HepG2 (cell line): ENCODE measurements around the gene ENO3. TPM values are rescaled to one million over a fixed set of nuclear protein-coding genes. Genes with fewer than 3 reads are reported as not detected.

ENCODE experiments used
- BRCA1 ChIP-seq: sonication (generic); formaldehyde crosslinking; IDR thresholded peaks from 2 replicates; pipeline ENCODE4 v1.4.0; 2020; ENCODE audit warnings: missing genetic modification reagents
- EP300 ChIP-seq, 3 experiments: sonication (generic) in 1 of 3; formaldehyde crosslinking in 1 of 3; IDR thresholded peaks; 2 replicates each; pipeline versions ENCODE4 v1.5.1 to v1.6.1; 2011 to 2020; ENCODE audit warnings: low read depth in 2 of 3, low read length in 2 of 3, borderline replicate concordance in 1 of 3, improper control_type of control experiment in 1 of 3, mild to moderate bottlenecking in 1 of 3, missing genetic modification reagents in 1 of 3, moderate library complexity in 1 of 3
- EZH2 ChIP-seq: conservative IDR thresholded peaks from 2 replicates; pipeline ENCODE4 v1.6.1; 2012; ENCODE audit warnings: mild to moderate bottlenecking, low read depth, low read length, moderate library complexity
- FOXC1 ChIP-seq: sonication (generic); formaldehyde crosslinking; IDR thresholded peaks from 2 replicates; pipeline ENCODE4 v1.8.0; 2022; ENCODE audit warnings: mild to moderate bottlenecking, missing genetic modification reagents, borderline replicate concordance
- FOXO1 ChIP-seq: sonication (generic); formaldehyde crosslinking; IDR thresholded peaks from 2 replicates; pipeline ENCODE4 v1.4.0; 2020; ENCODE audit warnings: missing genetic modification reagents
- GATAD2A ChIP-seq: IDR thresholded peaks from 2 replicates; pipeline ENCODE4 v1.6.1; 2016
- HBP1 ChIP-seq: IDR thresholded peaks from 2 replicates; pipeline ENCODE4 v1.6.1; 2016; ENCODE audit warnings: low read depth, control low read depth
- HNRNPLL ChIP-seq: fragments of 200-400 bp; formaldehyde crosslinking; IDR thresholded peaks from 2 replicates; pipeline ENCODE4 v1.6.1; 2017; ENCODE audit warnings: mild to moderate bottlenecking, low read depth, low read length; ENCODE audit not compliant: poor library complexity, severe bottlenecking
- IRF2 ChIP-seq: IDR thresholded peaks from 2 replicates; pipeline ENCODE4 v1.6.1; 2018; ENCODE audit warnings: missing genetic modification reagents, missing compliant biosample characterization
- KLF6 ChIP-seq: IDR thresholded peaks from 2 replicates; pipeline ENCODE4 v1.8.0; 2016; ENCODE audit warnings: missing biosample characterization, missing genetic modification reagents
- KMT2A ChIP-seq: sonication (generic); formaldehyde crosslinking; IDR thresholded peaks from 2 replicates; pipeline ENCODE4 v1.4.0; 2020; ENCODE audit warnings: missing genetic modification reagents
- MLLT10 ChIP-seq: sonication (generic); formaldehyde crosslinking; IDR thresholded peaks from 2 replicates; pipeline ENCODE4 v1.4.0; 2020; ENCODE audit warnings: missing genetic modification reagents
- NFE2L2 ChIP-seq: fragments of 150-350 bp; IDR thresholded peaks from 2 replicates; pipeline ENCODE4 v1.6.1; 2014; ENCODE audit warnings: low read length
- NKX3-1 ChIP-seq: sonication (generic); formaldehyde crosslinking; IDR thresholded peaks from 2 replicates; pipeline ENCODE4 v1.5.0; 2020; ENCODE audit warnings: missing genetic modification reagents
- SAFB2 ChIP-seq: sonication (generic); formaldehyde crosslinking; IDR thresholded peaks from 2 replicates; pipeline ENCODE4 v1.5.1; 2020; ENCODE audit warnings: missing genetic modification reagents, low read depth, mild to moderate bottlenecking, borderline replicate concordance
- SNRNP70 ChIP-seq: fragments of 200-400 bp; formaldehyde crosslinking; IDR thresholded peaks from 2 replicates; pipeline ENCODE4 v1.6.1; 2017; ENCODE audit warnings: mild to moderate bottlenecking, low read depth, low read length, moderate library complexity
- SP140L ChIP-seq: sonication (generic); formaldehyde crosslinking; IDR thresholded peaks from 2 replicates; pipeline ENCODE4 v1.4.0; 2020; ENCODE audit warnings: missing genetic modification reagents, borderline replicate concordance
- STAG1 ChIP-seq: sonication (generic); formaldehyde crosslinking; IDR thresholded peaks from 2 replicates; pipeline ENCODE4 v1.4.0; 2020; ENCODE audit warnings: missing genetic modification reagents
- ZKSCAN8 ChIP-seq: IDR thresholded peaks from 2 replicates; pipeline ENCODE4 v1.6.1; 2016; ENCODE audit warnings: borderline replicate concordance, missing genetic modification reagents, missing compliant biosample characterization
- ZNF644 ChIP-seq: IDR thresholded peaks from 2 replicates; pipeline ENCODE4 v1.6.1; 2016; ENCODE audit warnings: low read depth
- ZNF670 ChIP-seq: sonication (generic); formaldehyde crosslinking; IDR thresholded peaks from 2 replicates; pipeline ENCODE4 v1.8.0; 2022; ENCODE audit warnings: mild to moderate bottlenecking, missing genetic modification reagents, borderline replicate concordance
- ZNF878 ChIP-seq: sonication (generic); formaldehyde crosslinking; IDR thresholded peaks from 2 replicates; pipeline ENCODE4 v1.8.1; 2023; ENCODE audit warnings: mild to moderate bottlenecking, missing genetic modification reagents, moderate library complexity
- ZSCAN21 ChIP-seq: sonication (generic); formaldehyde crosslinking; IDR thresholded peaks from 2 replicates; pipeline ENCODE4 v1.8.0; 2022; ENCODE audit warnings: mild to moderate bottlenecking, missing genetic modification reagents, moderate library complexity, borderline replicate concordance
- ZSCAN25 ChIP-seq: sonication (generic); formaldehyde crosslinking; IDR thresholded peaks from 2 replicates; pipeline ENCODE4 v1.8.0; 2022; ENCODE audit warnings: mild to moderate bottlenecking, missing genetic modification reagents
- polyA plus RNA-seq, 8 experiments: library from polyadenylated mRNA; depleted of rRNA in 3 of 8; stranded (reverse) in 7 of 8; unstranded in 1 of 8; fragments of >200 nt; fragmentation: Illumina TruSeq in 4 of 8; extraction: Trizol in 4 of 8; gene quantifications; 2 replicates each; pipeline versions ENCODE4 v1.2.1 to v1.2.3, GENCODE V29; 2011 to 2016; ENCODE audit warnings: low read depth in 4 of 8, missing spikeins in 1 of 8, mixed read lengths in 1 of 8; ENCODE audit not compliant: insufficient read depth in 1 of 8
- total RNA-seq, 5 experiments: library from RNA; depleted of rRNA; stranded (reverse); fragments of >200 nt; fragmentation: Illumina TruSeq; extraction: Trizol; gene quantifications; 2 replicates each; pipeline ENCODE4 v1.2.3, GENCODE V29; 2016; ENCODE audit warnings: low read depth in 1 of 5
- TF ChIP-seq, protein P1 (sequence below): sonication (generic); formaldehyde crosslinking; IDR thresholded peaks from 2 replicates; pipeline ENCODE4 v1.8.0; 2022; ENCODE audit warnings: missing genetic modification reagents, low read depth, mild to moderate bottlenecking, borderline replicate concordance
- TF ChIP-seq, protein P2 (sequence below): fragments of 450-650 bp; IDR thresholded peaks from 2 replicates; pipeline ENCODE4 v1.6.1; 2016

ENO3 gene
- total and polyA plus RNA-seq, 2 of the 13 experiments (the other 11 are each of a cell fraction or from before 2014, with no cell fraction given) = 59.8 to 69.8 TPM

DNA sequence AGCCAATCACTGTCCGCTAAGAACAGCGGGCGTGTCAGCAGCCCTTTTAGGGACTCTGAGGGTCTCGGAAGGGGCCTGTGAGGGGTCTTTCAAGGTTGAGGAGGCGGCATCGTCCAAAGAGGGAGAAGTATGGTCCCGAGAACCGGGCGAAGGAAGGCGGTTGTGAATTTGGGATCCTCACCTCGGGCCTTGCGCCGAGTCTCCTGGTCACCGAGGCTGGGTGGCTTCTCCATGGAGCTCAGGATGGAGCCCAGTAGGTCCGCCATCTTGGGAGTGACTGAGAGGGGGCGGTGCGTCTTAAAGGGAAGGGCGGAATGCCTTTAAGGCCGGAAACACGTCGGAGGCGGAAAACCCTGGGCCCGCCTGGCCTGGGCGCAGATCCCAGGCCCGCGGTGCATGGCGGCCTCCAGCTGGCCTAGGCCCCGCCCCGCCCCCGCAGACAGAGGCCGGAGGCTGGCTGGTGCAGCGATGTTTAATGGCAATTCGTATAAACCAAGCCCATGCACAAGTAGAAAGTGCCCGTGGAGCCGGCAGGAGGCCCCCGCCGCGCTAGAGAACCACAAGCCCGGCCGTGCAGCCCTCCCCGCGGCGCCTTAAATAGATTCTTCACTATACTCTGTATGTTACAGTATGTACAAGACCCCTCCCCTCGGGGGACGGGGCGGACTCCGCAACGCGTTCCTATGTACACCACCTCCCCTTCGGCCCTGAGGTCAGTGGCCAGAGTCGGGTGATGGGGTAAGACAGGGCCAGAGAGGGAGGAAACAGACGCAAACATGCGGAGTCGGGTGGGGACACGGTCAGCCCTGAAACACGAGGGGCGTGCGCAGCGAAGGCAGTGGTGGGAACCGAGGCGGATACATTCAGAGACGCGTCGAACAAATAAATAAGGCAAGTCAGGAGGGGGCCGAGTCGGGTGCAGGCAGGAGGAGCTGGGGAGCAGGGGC, 16.9 kb downstream of the ENO3 start, which contains the start of gene SPAG7 (continued):
- peak; percentile 46 for TF ChIP-seq HBP1 (CRISPR knock-in tag)
- peak; percentile 67; the same call in 1 of the 2 replicates for TF ChIP-seq ZNF878 (CRISPR knock-in tag)
- peak; percentile 67; the same call in 1 of the 2 replicates for TF ChIP-seq IRF2 (CRISPR knock-in tag)
- TF ChIP-seq, protein P1, sequence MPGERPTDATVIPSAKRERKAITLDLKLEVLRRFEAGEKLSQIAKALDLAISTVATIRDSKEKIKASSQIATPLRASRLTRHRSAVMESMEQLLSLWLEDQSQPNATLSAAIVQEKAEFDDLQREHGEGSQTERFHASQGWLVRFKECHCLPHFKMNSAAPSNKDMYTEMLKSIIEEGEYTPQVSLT (CRISPR knock-in tag) = no peak
- peak; percentile 60; the same call in 1 of the 2 replicates for TF ChIP-seq KLF6 (CRISPR knock-in tag)
- TF ChIP-seq GATAD2A = 0 out of 2 replicates have a peak, but pooled peaks have one; percentile 9
- TF ChIP-seq SAFB2 (CRISPR knock-in tag) = peak; percentile 24; the same call in 1 of the 2 replicates
- no peak for TF ChIP-seq MLLT10 (CRISPR knock-in tag)
- TF ChIP-seq, protein P2, sequence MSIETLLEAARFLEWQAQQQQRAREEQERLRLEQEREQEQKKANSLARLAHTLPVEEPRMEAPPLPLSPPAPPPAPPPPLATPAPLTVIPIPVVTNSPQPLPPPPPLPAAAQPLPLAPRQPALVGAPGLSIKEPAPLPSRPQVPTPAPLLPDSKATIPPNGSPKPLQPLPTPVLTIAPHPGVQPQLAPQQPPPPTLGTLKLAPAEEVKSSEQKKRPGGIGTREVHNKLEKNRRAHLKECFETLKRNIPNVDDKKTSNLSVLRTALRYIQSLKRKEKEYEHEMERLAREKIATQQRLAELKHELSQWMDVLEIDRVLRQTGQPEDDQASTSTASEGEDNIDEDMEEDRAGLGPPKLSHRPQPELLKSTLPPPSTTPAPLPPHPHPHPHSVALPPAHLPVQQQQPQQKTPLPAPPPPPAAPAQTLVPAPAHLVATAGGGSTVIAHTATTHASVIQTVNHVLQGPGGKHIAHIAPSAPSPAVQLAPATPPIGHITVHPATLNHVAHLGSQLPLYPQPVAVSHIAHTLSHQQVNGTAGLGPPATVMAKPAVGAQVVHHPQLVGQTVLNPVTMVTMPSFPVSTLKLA = 0 out of 2 replicates have a peak, but pooled peaks have one; percentile 2
- TF ChIP-seq NKX3-1 (CRISPR knock-in tag) = no peak
- peak in 1 of 2 experiments; percentile 3; a peak in 1 of 4 replicates for TF ChIP-seq EP300 (IDR thresholded peaks at IDR 0.05; ENCODE audit: low read depth in 2 of 2, low read length in 2 of 2)
- 0 out of 2 replicates have a peak, but pooled peaks have one; percentile 13 for TF ChIP-seq EP300 (CRISPR knock-in tag; IDR thresholded peaks at IDR 0.05; ENCODE audit: borderline replicate concordance)
- TF ChIP-seq SNRNP70 = no peak
- TF ChIP-seq ZSCAN25 (CRISPR knock-in tag) = peak; percentile 55; the same call in 1 of the 2 replicates
- peak; percentile 43 for TF ChIP-seq STAG1 (CRISPR knock-in tag)
- TF ChIP-seq FOXO1 = peak; percentile 35; the same call in 1 of the 2 replicates
- TF ChIP-seq ZKSCAN8 = no peak
- no peak for TF ChIP-seq SP140L (CRISPR knock-in tag)
- TF ChIP-seq ZSCAN21 = peak; percentile 95
- TF ChIP-seq HNRNPLL = no peak
- TF ChIP-seq NFE2L2 = no peak
- peak; percentile 71; the same call in 1 of the 2 replicates for TF ChIP-seq KMT2A (CRISPR knock-in tag)
- peak; percentile 46 for TF ChIP-seq ZNF670 (CRISPR knock-in tag)
- peak; percentile 87; the same call in 1 of the 2 replicates for TF ChIP-seq FOXC1 (CRISPR knock-in tag)
- TF ChIP-seq ZNF644 (CRISPR knock-in tag) = peak; percentile 63
- TF ChIP-seq BRCA1 (CRISPR knock-in tag) = 0 out of 2 replicates have a peak, but pooled peaks have one; percentile 59
- TF ChIP-seq EZH2 = no peak
